DOHH2 (cell line): ENCODE measurements around the gene HEPHL1.

ENCODE experiments used
- EZH2phosphoT487 ChIP-seq: fragments of 200-600 bp; sonication (generic); IDR thresholded peaks from 2 replicates; pipeline ENCODE4 v1.6.1; 2017; ENCODE audit warnings: borderline replicate concordance, mild to moderate bottlenecking, antibody characterized with exemption, low read length, moderate library complexity, mixed read lengths
- TF ChIP-seq, protein P1 (sequence below): fragments of 200-600 bp; sonication (generic); IDR thresholded peaks from one replicate; pipeline ENCODE4 v1.5.1; 2014; ENCODE audit warnings: antibody characterized with exemption, mild to moderate bottlenecking, low read depth, low read length; ENCODE audit not compliant: poor library complexity, severe bottlenecking

DNA sequence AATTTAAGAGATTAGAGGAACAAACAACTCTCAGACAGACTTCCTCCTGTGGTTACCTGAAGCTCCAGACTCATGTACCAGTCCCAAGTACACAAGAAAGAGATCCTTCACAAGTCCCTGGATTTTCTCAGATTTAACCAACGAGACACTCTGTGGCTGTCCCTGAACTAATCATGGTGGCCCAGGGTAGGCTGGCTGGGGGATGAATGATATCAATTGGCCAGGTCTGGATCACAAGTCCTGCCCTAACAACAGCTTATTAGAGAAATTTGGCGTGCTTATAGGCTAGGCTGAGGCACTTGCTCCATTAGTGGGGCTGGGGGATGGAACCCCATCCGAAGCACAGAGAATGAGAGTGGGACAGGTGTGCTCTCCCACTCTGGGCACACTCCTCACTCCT, 22.1 kb downstream of the HEPHL1 start:
- TF ChIP-seq, protein P1, sequence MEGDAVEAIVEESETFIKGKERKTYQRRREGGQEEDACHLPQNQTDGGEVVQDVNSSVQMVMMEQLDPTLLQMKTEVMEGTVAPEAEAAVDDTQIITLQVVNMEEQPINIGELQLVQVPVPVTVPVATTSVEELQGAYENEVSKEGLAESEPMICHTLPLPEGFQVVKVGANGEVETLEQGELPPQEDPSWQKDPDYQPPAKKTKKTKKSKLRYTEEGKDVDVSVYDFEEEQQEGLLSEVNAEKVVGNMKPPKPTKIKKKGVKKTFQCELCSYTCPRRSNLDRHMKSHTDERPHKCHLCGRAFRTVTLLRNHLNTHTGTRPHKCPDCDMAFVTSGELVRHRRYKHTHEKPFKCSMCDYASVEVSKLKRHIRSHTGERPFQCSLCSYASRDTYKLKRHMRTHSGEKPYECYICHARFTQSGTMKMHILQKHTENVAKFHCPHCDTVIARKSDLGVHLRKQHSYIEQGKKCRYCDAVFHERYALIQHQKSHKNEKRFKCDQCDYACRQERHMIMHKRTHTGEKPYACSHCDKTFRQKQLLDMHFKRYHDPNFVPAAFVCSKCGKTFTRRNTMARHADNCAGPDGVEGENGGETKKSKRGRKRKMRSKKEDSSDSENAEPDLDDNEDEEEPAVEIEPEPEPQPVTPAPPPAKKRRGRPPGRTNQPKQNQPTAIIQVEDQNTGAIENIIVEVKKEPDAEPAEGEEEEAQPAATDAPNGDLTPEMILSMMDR: no peak
- no peak for TF ChIP-seq EZH2phosphoT487
